Smooth muscle cell (in vitro differentiated cells): Measurements from ENCODE around the gene RBL1. TPM values are rescaled to one million over a fixed set of nuclear protein-coding genes. Genes with fewer than 3 reads are reported as not detected.
A peak's percentile ranks its signal among the peaks of the same experiment; 100 is the strongest.
"Not testable (repeated sequence)": the region's sequence is repeated elsewhere in the genome, so short reads cannot be mapped to it uniquely, and the experiment has no call there.

Source experiments
- DNase-seq: peaks from one replicate; lab custom pipeline; 2025; ENCODE audit not compliant: unreplicated experiment; lab: John Stamatoyannopoulos, UW
- H2AFZ ChIP-seq: fragments of 200-600 bp; sonication (generic); 2 replicates; pipeline ENCODE4 v1.6.0; 2016; ENCODE audit warnings: antibody characterized with exemption, low read depth, mild to moderate bottlenecking
- H3F3A ChIP-seq: fragments of 200-600 bp; sonication (generic); 2 replicates; pipeline ENCODE4 v1.6.0; 2017; ENCODE audit warnings: antibody characterized with exemption, low read depth
- H3K27ac ChIP-seq: fragments of 200-600 bp; sonication (generic); 2 replicates; pipeline ENCODE4 v1.5.1; 2016; ENCODE audit warnings: low read depth, mild to moderate bottlenecking
- H3K27me3 ChIP-seq: fragments of 200-600 bp; sonication (generic); 2 replicates; pipeline ENCODE4 v1.6.1; 2016; ENCODE audit warnings: low read depth, mild to moderate bottlenecking
- H3K36me3 ChIP-seq: fragments of 200-600 bp; sonication (generic); 2 replicates; pipeline ENCODE4 v1.5.1; 2016; ENCODE audit warnings: low read depth
- H3K4me1 ChIP-seq: fragments of 200-600 bp; sonication (generic); 2 replicates; pipeline ENCODE4 v1.5.1; 2016; ENCODE audit warnings: low read depth
- H3K4me2 ChIP-seq: fragments of 200-600 bp; sonication (generic); 2 replicates; pipeline ENCODE4 v1.6.0; 2016; ENCODE audit warnings: mild to moderate bottlenecking
- H3K4me3 ChIP-seq: fragments of 200-600 bp; sonication (generic); 2 replicates; pipeline ENCODE4 v1.5.1; 2016; ENCODE audit warnings: mild to moderate bottlenecking
- H3K79me2 ChIP-seq: fragments of 200-600 bp; sonication (generic); 2 replicates; pipeline ENCODE4 v1.6.0; 2016; ENCODE audit warnings: low read depth, mild to moderate bottlenecking
- H3K9ac ChIP-seq: fragments of 200-600 bp; sonication (generic); 2 replicates; pipeline ENCODE4 v1.6.0; 2016; ENCODE audit warnings: low read depth
- H3K9me3 ChIP-seq: fragments of 200-600 bp; sonication (generic); replicated peaks from 2 replicates; pipeline ENCODE4 v1.5.1; 2016; ENCODE audit warnings: low read depth
- H4K20me1 ChIP-seq: fragments of 200-600 bp; sonication (generic); 2 replicates; pipeline ENCODE4 v1.6.0; 2016; ENCODE audit warnings: low read depth
- CTCF ChIP-seq: fragments of 200-600 bp; sonication (generic); IDR thresholded peaks from 2 replicates; pipeline ENCODE4 v1.5.1; 2017; ENCODE audit warnings: borderline replicate concordance, mild to moderate bottlenecking, antibody characterized with exemption; ENCODE audit not compliant: insufficient read depth, poor library complexity, severe bottlenecking
- WGBS: methylation state at CpG from one replicate; pipeline ENCODE4 v1.1.7; 2016; ENCODE audit warnings: low lambda C conversion rate; 5-methylcytosine and 5-hydroxymethylcytosine counted together
- polyA plus RNA-seq: library from polyadenylated mRNA; unstranded; fragments of >200 nt; fragmentation: Nextera tagmentation; extraction: Ambion mirVana; gene quantifications from 2 replicates; pipeline ENCODE4 v1.2.1, GENCODE V29; 2016
- total RNA-seq: library from RNA; depleted of rRNA; stranded (reverse); fragments of >200 nt; gene quantifications from 2 replicates; pipeline ENCODE4 v1.2.3, GENCODE V29; 2014

The RBL1 gene
- total and polyA plus RNA-seq, 2 experiments from 2014 or later: 2.3 to 6.4 TPM

DNA sequence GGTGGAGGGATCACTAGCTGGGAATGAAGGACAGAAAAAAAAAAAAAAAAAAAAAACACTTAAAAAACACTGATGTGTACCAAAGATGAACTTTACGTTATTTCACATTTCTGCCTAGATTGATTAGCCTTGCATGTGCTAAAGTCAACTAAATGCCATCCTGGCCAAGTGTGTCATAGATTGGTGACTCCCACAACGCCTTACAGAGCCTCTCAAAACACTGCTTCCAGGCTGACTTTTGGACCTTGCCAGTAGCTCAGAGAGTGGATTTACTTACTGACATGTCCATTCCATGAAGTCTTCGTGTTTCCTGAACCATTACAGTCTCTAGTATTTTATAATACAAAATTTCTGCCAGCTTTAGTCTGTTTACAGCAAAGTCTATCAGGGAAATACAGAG, 40.5 kb downstream of the RBL1 start:
- Histone ChIP-seq H2AFZ (no peak overlapping the region), H3K27ac (no peak overlapping the region), H3F3A (no peaks in the 10 kb centered on the region), H3K79me2 (no peaks in the 10 kb centered on the region), H3K9me3 (no peaks in the 10 kb centered on the region), H3K4me3 (no peak overlapping the region), H3K4me2 (no peak overlapping the region), H3K36me3 (peaks cover 3% of the 10 kb centered on the region), H3K9ac (no peak overlapping the region), H3K27me3 (no peaks in the 10 kb centered on the region), H3K4me1 (no peaks in the 10 kb centered on the region), H4K20me1 (no peaks in the 10 kb centered on the region)
- WGBS: 95% methylated on average over 3 of the region's 3 CpGs
- no peak for DNase-seq
- no peak for TF ChIP-seq CTCF

DNA sequence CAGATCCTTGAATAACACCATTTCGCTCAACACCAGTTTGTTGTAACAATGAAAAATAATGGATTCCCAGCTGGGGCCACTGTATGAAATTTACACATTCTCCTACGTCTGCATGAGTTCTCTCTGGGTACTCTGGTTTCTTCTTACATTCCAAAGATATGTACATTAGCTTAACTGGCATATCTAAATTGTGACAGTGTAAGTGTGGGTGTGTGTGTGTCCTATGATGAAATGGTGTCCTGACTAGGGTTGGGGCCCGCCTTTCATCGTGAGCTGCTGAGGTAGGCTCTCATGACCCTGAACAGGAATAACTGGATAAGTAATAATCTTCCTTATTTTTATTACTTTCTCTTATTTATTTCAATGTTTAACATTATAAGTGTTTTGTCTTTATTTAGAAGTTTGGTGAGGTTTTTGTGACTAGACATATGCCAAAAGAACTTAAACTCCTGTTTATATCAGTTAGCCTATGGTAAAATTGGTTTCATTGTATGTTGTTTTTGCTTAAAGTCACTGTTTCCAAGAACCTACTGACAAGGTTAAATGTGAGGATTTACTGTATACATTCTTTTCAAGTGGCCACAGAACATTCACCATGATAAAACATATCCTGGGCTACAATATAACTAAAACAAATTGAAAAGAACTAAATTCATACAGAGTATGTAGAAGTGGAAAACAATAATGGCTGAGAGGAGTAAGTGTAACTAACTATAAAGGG, 42.4 kb downstream of the RBL1 start:
- H4K20me1 ChIP-seq: no peaks in the 10 kb centered on the region
- no peaks in the 10 kb centered on the region for H3K9me3 ChIP-seq
- 65% methylated on average over 4 of the region's 4 CpGs for WGBS
- H3K79me2 ChIP-seq: no peaks in the 10 kb centered on the region
- peak overlapping the region; percentile 82 for H3K27ac ChIP-seq
- peak overlapping the region; percentile 47 for H3K4me2 ChIP-seq
- H3K4me1 ChIP-seq: no peaks in the 10 kb centered on the region
- no peak overlapping the region for H3K4me3 ChIP-seq
- peak overlapping the region; percentile 1 for H3K9ac ChIP-seq
- no peak overlapping the region for H2AFZ ChIP-seq
- H3F3A ChIP-seq: no peaks in the 10 kb centered on the region
- H3K36me3 ChIP-seq: no peaks in the 10 kb centered on the region
- DNase-seq: no peak
- no peaks in the 10 kb centered on the region for H3K27me3 ChIP-seq
- no peak for TF ChIP-seq CTCF

GRCh38 chr20:37042986-37043972, 52.5 kb downstream of the RBL1 start:
- Histone ChIP-seq H3K27me3 (no peaks in the 10 kb centered on the region), H3K4me1 (no peaks in the 10 kb centered on the region), H3K79me2 (no peaks in the 10 kb centered on the region), H3K27ac (no peak overlapping the region), H4K20me1 (no peaks in the 10 kb centered on the region), H3F3A (no peaks in the 10 kb centered on the region), H3K36me3 (peaks cover 18% of the 10 kb centered on the region), H2AFZ (no peak overlapping the region), H3K9ac (no peak overlapping the region), H3K9me3 (no peaks in the 10 kb centered on the region), H3K4me3 (no peak overlapping the region), H3K4me2 (no peak overlapping the region)
- 93% methylated on average over 17 of the region's 17 CpGs for WGBS
- no peak for TF ChIP-seq CTCF
- no peak for DNase-seq

- WGBS: 97% methylated on average over 2 of the region's 2 CpGs
- H3K36me3 ChIP-seq, H3K4me2 ChIP-seq, H3K9ac ChIP-seq, DNase-seq, H3K79me2 ChIP-seq, H3K4me1 ChIP-seq, H3F3A ChIP-seq, H3K9me3 ChIP-seq, H3K27me3 ChIP-seq, H3K4me3 ChIP-seq, H3K27ac ChIP-seq, H2AFZ ChIP-seq, H4K20me1 ChIP-seq: not testable (repeated sequence)
Measured at GRCh38 chr20:37039366-37039765, 56.4 kb downstream of the RBL1 start.
